GM23248 (cell line): ENCODE results near the gene PTPRT. TPM values are rescaled to one million over a fixed set of nuclear protein-coding genes. Genes with fewer than 3 reads are reported as not detected.

Source experiments
- DNase-seq: peaks from one replicate; pipeline ENCODE4 v3.0.0-alpha.2; 2015
- H2AFZ ChIP-seq: fragments of 200-600 bp; sonication (generic); 2 replicates; pipeline ENCODE4 v1.6.1; 2016; ENCODE audit warnings: antibody characterized with exemption
- H3F3A ChIP-seq: fragments of 200-600 bp; sonication (generic); 2 replicates; pipeline ENCODE4 v1.6.1; 2016; ENCODE audit warnings: mild to moderate bottlenecking, antibody characterized with exemption, mixed run types; ENCODE audit not compliant: insufficient read depth
- H3K27ac ChIP-seq: fragments of 200-600 bp; sonication (generic); 2 replicates; pipeline ENCODE4 v1.5.1; 2016; ENCODE audit warnings: mild to moderate bottlenecking
- H3K27me3 ChIP-seq: fragments of 200-600 bp; sonication (generic); replicated peaks from 2 replicates; pipeline ENCODE4 v1.6.1; 2016; ENCODE audit warnings: mild to moderate bottlenecking; ENCODE audit not compliant: insufficient read depth
- H3K36me3 ChIP-seq: fragments of 200-600 bp; sonication (generic); 2 replicates; pipeline ENCODE4 v1.6.1; 2016; ENCODE audit warnings: low read depth, mild to moderate bottlenecking
- H3K4me1 ChIP-seq: fragments of 200-600 bp; sonication (generic); 2 replicates; pipeline ENCODE4 v1.6.1; 2016; ENCODE audit warnings: mild to moderate bottlenecking; ENCODE audit not compliant: insufficient read depth
- H3K4me2 ChIP-seq: fragments of 200-600 bp; sonication (generic); one replicate; pipeline ENCODE4 v1.6.1; 2016; ENCODE audit warnings: mild to moderate bottlenecking; ENCODE audit not compliant: unreplicated experiment
- H3K4me3 ChIP-seq: fragments of 200-600 bp; sonication (generic); 2 replicates; pipeline ENCODE4 v1.5.1; 2016; ENCODE audit warnings: mild to moderate bottlenecking
- H3K79me2 ChIP-seq: fragments of 200-600 bp; sonication (generic); 2 replicates; pipeline ENCODE4 v1.6.1; 2016; ENCODE audit warnings: mild to moderate bottlenecking; ENCODE audit not compliant: insufficient read depth
- H3K9ac ChIP-seq: fragments of 200-600 bp; sonication (generic); 2 replicates; pipeline ENCODE4 v1.6.1; 2016; ENCODE audit warnings: mild to moderate bottlenecking
- H3K9me2 ChIP-seq: fragments of 200-600 bp; sonication (generic); 2 replicates; pipeline ENCODE4 v1.6.1; 2016; ENCODE audit warnings: mixed run types, mild to moderate bottlenecking, moderate library complexity; ENCODE audit not compliant: insufficient read depth
- H3K9me3 ChIP-seq: fragments of 200-600 bp; sonication (generic); one replicate; pipeline ENCODE4 v1.6.1; 2017; ENCODE audit warnings: low read depth
- H4K20me1 ChIP-seq: fragments of 200-600 bp; sonication (generic); 2 replicates; pipeline ENCODE4 v1.6.0; 2016; ENCODE audit not compliant: insufficient read depth
- EZH2 ChIP-seq: fragments of 200-600 bp; sonication (generic); IDR thresholded peaks from 2 replicates; pipeline ENCODE4 v1.6.1; 2018; ENCODE audit warnings: antibody characterized with exemption, mild to moderate bottlenecking; ENCODE audit not compliant: insufficient read depth, poor library complexity, severe bottlenecking
- EZH2phosphoT487 ChIP-seq: fragments of 200-600 bp; sonication (generic); IDR thresholded peaks from 2 replicates; pipeline ENCODE4 v1.6.1; 2018; ENCODE audit warnings: antibody characterized with exemption, moderate library complexity, mild to moderate bottlenecking, low read depth; ENCODE audit not compliant: insufficient read depth
- WGBS, 2 experiments: methylation state at CpG; one replicate each; pipeline ENCODE4 v1.1.6; 2015 to 2017; ENCODE audit warnings: low lambda C conversion rate in 2 of 2, low coverage in 1 of 2; ENCODE audit errors: missing lambda C conversion rate in 2 of 2; 5-methylcytosine and 5-hydroxymethylcytosine counted together
- in situ Hi-C: fragments of 300-500 bp; cut with MboI; formaldehyde crosslinking; loops from 2 replicates; pipeline ENCODE4 v1.15.0; 2020
- polyA plus RNA-seq: library from polyadenylated mRNA; unstranded; fragments of >200 nt; fragmentation: Nextera tagmentation; extraction: Ambion mirVana; gene quantifications from 2 replicates; pipeline ENCODE4 v1.2.1, GENCODE V29; 2016
- small RNA-seq: library from RNA; depleted of rRNA; stranded (forward); fragments of <200 nt; gene quantifications from one replicate; pipeline ENCODE3, GENCODE V24; 2014; ENCODE audit warnings: low read depth, low replicate concordance
- total RNA-seq: library from RNA; depleted of rRNA; stranded (reverse); fragments of >200 nt; shearing (Covaris generic); gene quantifications from 2 replicates; pipeline ENCODE4 v1.2.3, GENCODE V29; 2014

Gene PTPRT
- total and polyA plus RNA-seq, 2 experiments from 2014 or later, result not detected

GRCh38 chr20:42027746-42028268 lies 1161.9 kb downstream of the PTPRT start:
- in situ Hi-C loops, result no loop called here
- Histone ChIP-seq H3K79me2 (no peaks in the 10 kb centered on the region), H3K4me2 (no peak overlapping the region), H2AFZ (no peak overlapping the region), H3K27ac (no peak overlapping the region), H3K4me1 (no peaks in the 10 kb centered on the region), H3K9ac (no peak overlapping the region), H3K27me3 (no peaks in the 10 kb centered on the region), H3K9me3 (no peaks in the 10 kb centered on the region), H3K36me3 (no peaks in the 10 kb centered on the region), H3K9me2 (no peaks in the 10 kb centered on the region), H3K4me3 (no peak overlapping the region), H4K20me1 (no peaks in the 10 kb centered on the region), H3F3A (no peaks in the 10 kb centered on the region)
- no peak for DNase-seq
- TF ChIP-seq EZH2, result no peak
- WGBS, 2 experiments, result 6 to 21% methylated on average over 1 of the region's 1 CpG

DNA sequence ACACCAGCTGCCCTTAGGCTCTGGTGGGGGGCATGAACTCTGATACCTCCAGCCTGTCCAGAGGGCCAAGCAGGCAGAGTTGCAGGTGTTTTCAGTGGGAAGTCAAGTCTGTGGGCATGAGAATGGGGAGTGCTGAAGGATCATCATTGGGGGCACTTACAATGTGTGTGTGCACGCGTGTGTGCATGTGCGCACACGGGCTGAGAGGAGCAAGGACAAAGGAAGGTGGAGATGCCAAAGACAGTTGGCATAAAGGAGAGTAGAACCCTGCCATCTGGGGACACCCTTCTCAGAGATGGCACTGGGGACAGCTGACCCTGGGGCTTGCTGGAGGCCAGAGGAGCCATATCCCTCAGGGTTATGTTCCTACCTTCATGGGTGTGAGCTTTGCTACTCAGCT lies 1163.1 kb downstream of the PTPRT start:
- in situ Hi-C loops, result no loop called here
- Histone ChIP-seq H4K20me1 (no peaks in the 10 kb centered on the region), H3K79me2 (no peaks in the 10 kb centered on the region), H3K4me2 (no peak overlapping the region), H3K27ac (no peak overlapping the region), H3K9ac (no peak overlapping the region), H3F3A (no peaks in the 10 kb centered on the region), H3K4me1 (no peaks in the 10 kb centered on the region), H3K27me3 (no peaks in the 10 kb centered on the region), H3K9me3 (no peaks in the 10 kb centered on the region), H2AFZ (no peak overlapping the region), H3K4me3 (no peak overlapping the region), H3K9me2 (no peaks in the 10 kb centered on the region), H3K36me3 (no peaks in the 10 kb centered on the region)
- 51 to 68% methylated on average over 4 of the region's 4 CpGs for WGBS, 2 experiments
- TF ChIP-seq EZH2, result no peak
- TF ChIP-seq EZH2phosphoT487, result no peak
- DNase-seq, result no peak

DNA sequence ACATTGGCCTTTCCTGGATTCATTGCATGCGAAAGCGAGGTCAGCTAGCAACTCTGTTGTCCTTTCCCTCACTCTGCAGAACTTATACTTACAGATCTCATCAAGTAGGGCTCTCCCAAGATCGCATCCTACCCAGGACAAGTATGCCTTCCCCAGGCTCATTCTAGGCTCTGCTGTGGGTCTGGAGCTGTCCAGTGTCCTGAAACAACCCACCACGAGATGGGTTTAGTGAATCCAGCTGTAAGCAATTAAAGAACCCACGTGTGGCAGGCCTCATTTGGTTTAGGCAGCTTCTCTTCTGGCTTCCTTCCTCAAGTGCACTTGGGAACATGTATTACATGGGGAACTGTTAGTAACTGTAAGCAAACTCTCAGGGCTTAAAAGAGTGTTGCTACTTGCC lies 1165.1 kb downstream of the PTPRT start:
- DNase-seq, result no peak
- no peak overlapping the region for H3K9ac ChIP-seq
- H3K4me3 ChIP-seq, result no peak overlapping the region
- H3F3A ChIP-seq, result no peaks in the 10 kb centered on the region
- in situ Hi-C loops, result no loop called here
- H3K4me2 ChIP-seq, result no peak overlapping the region
- WGBS, 2 experiments, result 15% methylated on average over 5 of the region's 5 CpGs
- no peaks in the 10 kb centered on the region for H3K9me3 ChIP-seq
- no peaks in the 10 kb centered on the region for H4K20me1 ChIP-seq
- no peaks in the 10 kb centered on the region for H3K9me2 ChIP-seq
- H3K36me3 ChIP-seq, result no peaks in the 10 kb centered on the region
- H3K4me1 ChIP-seq, result no peaks in the 10 kb centered on the region
- no peak overlapping the region for H2AFZ ChIP-seq
- no peak overlapping the region for H3K27ac ChIP-seq
- no peaks in the 10 kb centered on the region for H3K27me3 ChIP-seq
- H3K79me2 ChIP-seq, result no peaks in the 10 kb centered on the region
- TF ChIP-seq EZH2 (no peak), EZH2phosphoT487 (no peak)

Small RNAs within 50 kb of the gene (small RNA-seq; reads per million reads assigned to genes)
- gene RN7SKP100, result not detected
